ENCODE results near the gene HIGD1C. TPM values are rescaled to one million over a fixed set of nuclear protein-coding genes. Genes with fewer than 3 reads are reported as not detected.
"Not testable (repeated sequence)": the region's sequence is repeated elsewhere in the genome, so short reads cannot be mapped to it uniquely, and the experiment has no call there.

Gene HIGD1C
- total and polyA plus RNA-seq, 2 donors = not detected

DNA sequence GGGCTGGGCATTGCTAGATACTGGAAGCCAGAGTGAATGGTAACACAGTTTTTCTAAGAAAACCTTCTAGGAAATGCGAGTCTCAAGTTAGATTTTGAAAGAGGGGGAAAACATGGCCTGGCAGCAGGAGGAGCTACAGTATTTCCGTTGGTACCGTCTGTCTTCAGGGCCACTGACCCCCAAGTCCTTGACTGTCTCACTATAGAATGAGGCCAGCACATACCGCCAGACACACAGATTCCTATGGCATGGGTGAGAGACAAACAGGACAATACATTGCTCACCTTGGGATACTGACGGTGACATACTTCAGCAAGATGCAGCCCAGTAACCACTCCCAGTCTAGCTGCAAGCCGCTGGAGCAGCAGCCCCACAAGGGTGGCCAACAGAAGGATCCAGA lies 52.2 kb downstream of the HIGD1C start:
- no peak for DNase-seq (ENCODE audit: extremely low spot score)
- WGBS = 77% methylated on average over 6 of the region's 6 CpGs
- Histone ChIP-seq H3K4me3 (ENCODE audit: low read depth, low read length) (no peak overlapping the region), H3K27ac (ENCODE audit: low read depth) (no peak overlapping the region), H3K4me1 (ENCODE audit: insufficient read depth) (peaks cover 2% of the 10 kb centered on the region), H3K36me3 (ENCODE audit: insufficient read depth) (no peaks in the 10 kb centered on the region)

DNA sequence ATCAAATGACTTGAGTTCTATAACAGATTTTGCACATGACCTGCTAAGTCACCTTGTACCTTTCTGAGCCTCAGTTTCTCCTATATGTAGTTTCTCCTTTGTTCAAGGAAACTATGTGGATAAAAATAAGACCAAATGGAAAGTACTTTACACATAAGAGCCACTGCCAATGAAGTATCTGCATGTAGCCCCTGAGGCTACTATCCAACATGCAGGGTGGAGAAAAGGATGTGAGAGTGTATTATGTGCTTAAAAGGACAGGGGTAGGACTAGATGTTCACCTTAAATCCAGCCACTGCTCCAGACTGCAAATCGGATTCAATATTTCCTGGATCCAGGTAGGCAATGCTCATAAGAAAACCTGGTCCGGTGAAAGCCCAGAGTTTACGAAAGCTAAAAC lies 52.7 kb downstream of the HIGD1C start:
- Histone ChIP-seq H3K4me3 (ENCODE audit: low read depth, low read length) (no peak overlapping the region), H3K4me1 (ENCODE audit: insufficient read depth) (peaks cover 2% of the 10 kb centered on the region), H3K27ac (ENCODE audit: low read depth) (no peak overlapping the region), H3K36me3 (ENCODE audit: insufficient read depth) (no peaks in the 10 kb centered on the region)
- no peak for DNase-seq (ENCODE audit: extremely low spot score)
- WGBS = 95% methylated on average over 3 of the region's 3 CpGs

DNA sequence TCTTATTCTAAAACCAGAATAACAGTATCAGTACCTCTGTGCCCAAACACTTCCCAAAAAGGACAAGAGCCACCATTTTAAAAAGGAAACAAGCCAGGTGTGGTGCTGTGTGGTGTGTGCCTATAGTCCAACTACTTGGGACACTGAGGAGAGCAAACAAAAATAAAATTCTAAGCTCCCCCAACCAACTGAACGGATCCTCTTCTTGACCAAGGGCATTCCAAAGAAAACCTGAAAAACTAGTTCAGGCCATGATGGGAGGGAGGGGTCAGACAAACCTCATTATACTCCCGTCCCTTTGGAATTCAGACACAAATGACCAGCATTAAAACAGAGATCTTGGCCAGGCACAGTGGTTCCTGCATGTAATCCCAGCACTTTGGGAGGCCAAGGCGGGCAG lies 53.3 kb downstream of the HIGD1C start:
- Histone ChIP-seq H3K36me3 (ENCODE audit: insufficient read depth) (no peaks in the 10 kb centered on the region), H3K27ac (ENCODE audit: low read depth) (no peak overlapping the region), H3K4me3 (ENCODE audit: low read depth, low read length) (no peak overlapping the region), H3K4me1 (ENCODE audit: insufficient read depth) (peaks cover 2% of the 10 kb centered on the region)
- DNase-seq (ENCODE audit: extremely low spot score) = peak; percentile 43
- 81% methylated on average over 3 of the region's 3 CpGs for WGBS

DNA sequence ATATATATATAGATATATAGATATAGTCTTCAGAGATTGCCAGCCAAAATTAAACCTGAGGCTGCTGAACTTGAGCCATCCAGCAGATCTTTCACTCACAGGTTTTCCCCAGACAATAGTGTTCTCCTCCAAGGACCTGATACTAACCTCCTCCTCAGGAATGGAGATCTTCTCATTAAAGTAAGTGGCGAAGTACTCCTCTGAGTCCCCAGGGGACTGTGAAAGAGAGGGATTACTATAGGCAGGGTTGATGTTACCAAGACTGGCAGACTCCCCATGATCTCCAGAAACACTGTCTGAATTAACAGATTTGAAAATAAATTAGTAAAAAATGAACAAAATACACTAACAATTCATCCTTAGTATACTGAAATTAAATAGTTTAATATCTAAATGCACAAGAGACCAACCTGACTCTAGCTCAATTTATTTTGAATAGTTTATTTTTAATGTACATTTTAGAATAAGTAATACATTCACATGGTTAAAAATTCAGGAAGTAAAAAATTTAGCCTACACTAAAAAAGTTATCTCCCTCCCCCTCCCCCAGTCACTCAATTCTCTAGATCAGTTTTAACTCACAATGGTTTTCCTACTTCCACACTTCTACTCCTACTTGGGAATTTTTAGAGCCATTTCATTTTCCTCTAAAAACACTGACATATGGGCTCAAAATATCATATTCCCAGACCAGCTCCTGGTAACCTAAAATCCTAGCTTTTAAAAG lies 56.1 kb downstream of the HIGD1C start:
- DNase-seq (ENCODE audit: extremely low spot score) = no peak
- Histone ChIP-seq H3K4me3 (ENCODE audit: low read depth, low read length) (no peak overlapping the region), H3K36me3 (ENCODE audit: insufficient read depth) (no peaks in the 10 kb centered on the region), H3K27ac (ENCODE audit: low read depth) (no peak overlapping the region), H3K4me1 (ENCODE audit: insufficient read depth) (peaks cover 2% of the 10 kb centered on the region)
- 89% methylated on average over 1 of the region's 1 CpG for WGBS

DNA sequence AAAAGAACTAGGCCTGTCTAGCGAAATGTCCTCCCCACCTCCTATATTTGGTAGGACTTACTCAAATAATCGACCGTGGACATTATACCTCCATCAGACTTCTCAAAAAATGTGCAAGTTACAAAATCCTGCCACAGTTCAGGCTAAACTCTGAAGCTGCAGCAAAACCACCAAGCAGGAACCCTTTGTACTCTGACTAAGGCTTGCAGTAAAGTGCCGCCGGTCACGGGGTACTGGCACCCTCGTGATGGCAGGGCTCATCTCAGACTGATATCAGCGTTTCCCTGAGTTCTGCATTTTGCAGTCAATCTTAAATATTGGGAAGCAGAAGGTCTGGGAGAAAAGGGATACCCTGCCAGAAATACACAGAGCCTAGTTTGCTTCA lies 56.7 kb downstream of the HIGD1C start:
- no peak for DNase-seq (ENCODE audit: extremely low spot score)
- 59% methylated on average over 8 of the region's 8 CpGs for WGBS
- H3K36me3 ChIP-seq (ENCODE audit: insufficient read depth) = no peaks in the 10 kb centered on the region
- peaks cover 2% of the 10 kb centered on the region for H3K4me1 ChIP-seq (ENCODE audit: insufficient read depth)
- H3K27ac ChIP-seq (ENCODE audit: low read depth) = no peak overlapping the region
- no peak overlapping the region for H3K4me3 ChIP-seq (ENCODE audit: low read depth, low read length)

GRCh38 chr12:51011955-51012354 lies 59.6 kb downstream of the HIGD1C start:
- Histone ChIP-seq H3K4me1 (ENCODE audit: insufficient read depth) (no peaks in the 10 kb centered on the region), H3K36me3 (ENCODE audit: insufficient read depth) (no peaks in the 10 kb centered on the region), H3K4me3 (ENCODE audit: low read depth, low read length) (no peak overlapping the region), H3K27ac (ENCODE audit: low read depth) (no peak overlapping the region)
- no peak for DNase-seq (ENCODE audit: extremely low spot score)
- WGBS = 78% methylated on average over 4 of the region's 4 CpGs

DNA sequence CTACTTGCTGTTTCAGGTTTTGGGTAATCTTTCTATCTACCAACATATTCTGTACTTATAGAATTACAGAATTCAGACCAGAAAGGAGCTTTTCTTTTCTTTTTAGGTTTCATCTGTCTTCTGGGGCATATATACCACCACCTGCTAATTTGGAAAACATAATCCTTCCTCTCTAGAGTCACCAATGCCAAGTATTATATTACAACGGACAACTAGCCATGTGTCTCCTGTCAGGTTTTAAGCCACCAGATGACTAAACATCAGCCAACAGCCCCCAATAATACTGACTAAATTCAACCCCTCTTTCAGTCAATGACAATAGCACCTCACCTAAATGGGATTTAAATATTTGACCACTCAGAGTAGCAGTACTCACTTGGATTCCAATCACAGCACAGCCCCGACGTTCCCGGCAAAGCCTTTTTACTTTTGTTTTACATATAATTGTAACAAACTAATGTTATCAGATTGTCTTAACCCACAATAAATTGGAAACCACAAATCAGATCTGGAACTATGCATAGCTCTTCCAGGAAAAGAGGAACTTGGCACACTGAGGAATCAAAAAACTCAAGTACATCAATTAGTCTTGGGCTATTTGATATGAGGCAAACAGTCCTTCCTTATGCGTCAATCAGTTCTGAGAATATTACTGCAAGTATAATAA lies 60.4 kb downstream of the HIGD1C start:
- no peak for DNase-seq (ENCODE audit: extremely low spot score)
- Histone ChIP-seq H3K4me1 (ENCODE audit: insufficient read depth) (no peaks in the 10 kb centered on the region), H3K36me3 (ENCODE audit: insufficient read depth) (no peaks in the 10 kb centered on the region), H3K27ac (ENCODE audit: low read depth) (no peak overlapping the region), H3K4me3 (ENCODE audit: low read depth, low read length) (no peak overlapping the region)
- WGBS = 57% methylated on average over 5 of the region's 5 CpGs

DNA sequence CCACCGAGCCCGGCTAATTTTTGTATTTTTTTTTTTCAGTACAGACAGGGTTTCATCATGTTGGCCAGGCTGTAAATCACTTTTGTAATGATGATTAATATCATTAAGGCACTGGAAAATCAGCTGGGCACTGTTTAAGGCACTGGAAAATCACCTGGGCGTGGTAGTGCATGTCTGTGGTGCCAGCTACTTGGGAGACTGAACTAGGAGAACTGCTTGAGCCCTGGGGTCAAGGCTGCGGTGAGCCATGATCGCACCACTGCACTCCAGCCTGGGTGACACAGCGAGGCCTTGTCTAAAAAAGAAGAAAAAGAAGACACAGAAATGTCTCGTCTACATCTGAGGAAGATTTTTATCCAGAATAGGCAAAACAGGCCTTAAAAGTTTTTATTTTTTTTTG lies 61.1 kb downstream of the HIGD1C start:
- Histone ChIP-seq H3K36me3 (ENCODE audit: insufficient read depth) (no peaks in the 10 kb centered on the region), H3K4me1 (ENCODE audit: insufficient read depth) (no peaks in the 10 kb centered on the region), H3K4me3 (ENCODE audit: low read depth, low read length) (no peak overlapping the region), H3K27ac (ENCODE audit: low read depth) (no peak overlapping the region)
- 92% methylated on average over 7 of the region's 7 CpGs for WGBS
- no peak for DNase-seq (ENCODE audit: extremely low spot score)

- H3K36me3 ChIP-seq (ENCODE audit: insufficient read depth); H3K4me3 ChIP-seq (ENCODE audit: low read depth, low read length); H3K27ac ChIP-seq (ENCODE audit: low read depth); DNase-seq (ENCODE audit: extremely low spot score); H3K4me1 ChIP-seq (ENCODE audit: insufficient read depth): not testable (repeated sequence)
- WGBS = 90% methylated on average over 9 of the region's 9 CpGs
Measured at GRCh38 chr12:51014467-51014866, 62.1 kb downstream of the HIGD1C start.

DNA sequence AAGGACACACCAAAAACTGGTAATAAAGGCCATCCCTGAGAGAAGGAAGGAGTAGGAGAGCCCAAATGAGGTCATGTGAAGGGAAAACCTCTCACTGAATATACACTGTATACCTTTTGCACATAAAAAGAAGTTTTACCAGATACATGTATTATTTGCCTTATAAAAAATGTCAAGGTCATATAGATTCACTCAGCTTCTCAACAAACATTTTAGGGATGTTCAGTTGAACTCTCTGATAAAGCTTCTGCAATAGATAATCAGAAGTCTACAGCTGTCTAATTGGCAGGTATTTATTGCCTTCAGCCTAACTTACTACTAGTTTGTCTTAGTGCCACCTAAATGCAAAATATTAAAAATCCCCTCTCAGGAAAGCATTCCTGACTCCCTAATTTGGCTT lies 65.1 kb downstream of the HIGD1C start:
- no peak for DNase-seq (ENCODE audit: extremely low spot score)
- no peak overlapping the region for H3K27ac ChIP-seq (ENCODE audit: low read depth)
- H3K36me3 ChIP-seq (ENCODE audit: insufficient read depth) = no peaks in the 10 kb centered on the region
- no peak overlapping the region for H3K4me3 ChIP-seq (ENCODE audit: low read depth, low read length)
- no peaks in the 10 kb centered on the region for H3K4me1 ChIP-seq (ENCODE audit: insufficient read depth)

DNA sequence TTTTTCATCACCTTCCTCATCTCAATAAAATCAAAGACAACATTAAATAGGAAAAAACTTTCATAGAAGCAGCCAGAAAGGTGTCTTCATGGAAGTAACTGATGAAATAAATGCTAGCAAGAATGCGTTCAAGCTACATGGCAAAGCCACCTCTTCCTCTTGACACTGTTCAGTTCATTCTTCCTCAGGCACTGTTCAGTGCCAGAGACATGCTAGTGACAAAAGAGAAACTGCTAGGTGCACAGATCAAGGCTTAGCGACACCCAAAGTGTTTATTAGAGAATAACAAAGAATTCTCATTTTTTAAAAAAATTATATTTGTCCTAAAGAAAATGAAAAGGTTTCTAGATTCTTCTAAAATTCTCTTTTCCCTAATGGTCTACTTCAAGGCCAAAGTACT lies 66.6 kb downstream of the HIGD1C start:
- no peak overlapping the region for H3K4me3 ChIP-seq (ENCODE audit: low read depth, low read length)

GRCh38 chr12:51019927-51020326 lies 67.6 kb downstream of the HIGD1C start:
- DNase-seq (ENCODE audit: extremely low spot score) = no peak
- no peaks in the 10 kb centered on the region for H3K4me1 ChIP-seq (ENCODE audit: insufficient read depth)
- H3K36me3 ChIP-seq (ENCODE audit: insufficient read depth) = no peaks in the 10 kb centered on the region
- H3K27ac ChIP-seq (ENCODE audit: low read depth) = no peak overlapping the region
- H3K4me3 ChIP-seq (ENCODE audit: low read depth, low read length) = no peak overlapping the region
- 86% methylated on average over 2 of the region's 2 CpGs for WGBS

More for the DNA sequence above, 66.6 kb downstream of the HIGD1C start:
- Histone ChIP-seq H3K36me3 (ENCODE audit: insufficient read depth) (no peaks in the 10 kb centered on the region), H3K4me1 (ENCODE audit: insufficient read depth) (no peaks in the 10 kb centered on the region), H3K27ac (ENCODE audit: low read depth) (no peak overlapping the region)
- WGBS = 93% methylated on average over 2 of the region's 2 CpGs
- no peak for DNase-seq (ENCODE audit: extremely low spot score)
